Measurements from ENCODE around the gene ACTL10. TPM values are rescaled to one million over a fixed set of nuclear protein-coding genes. Genes with fewer than 3 reads are reported as not detected.

The ACTL10 gene
- total RNA-seq, 1 experiment from 2014 or later, result 3.2 TPM

DNA sequence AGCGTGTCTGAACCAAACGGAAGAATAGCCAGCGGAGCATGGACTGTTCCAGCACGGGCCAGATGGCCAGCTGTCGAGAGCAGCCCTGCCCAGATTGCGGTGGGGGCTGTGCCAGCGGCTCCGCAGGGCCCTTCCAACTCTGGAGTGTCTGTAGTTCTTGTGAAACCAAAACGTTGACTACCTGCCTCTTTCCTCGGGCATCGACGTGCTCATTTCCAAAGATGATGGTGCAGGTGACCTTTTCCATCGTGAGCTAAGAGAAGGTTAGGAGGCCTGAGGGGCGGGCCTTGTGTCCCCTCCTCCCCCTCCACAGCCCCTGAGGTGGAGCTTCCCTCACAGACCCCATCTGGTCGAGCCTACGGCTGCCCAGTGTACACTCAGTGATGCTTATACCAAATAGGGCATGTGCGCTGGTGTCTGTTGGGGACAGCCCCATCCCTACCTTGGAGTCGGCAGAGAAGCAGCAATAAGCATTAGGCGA, 17.5 kb upstream of the ACTL10 start:
- Mint-ChIP-seq H3K9me3 (ENCODE audit: unreplicated experiment) (no peaks in the 10 kb centered on the region), H3K4me1 (ENCODE audit: insufficient read depth, unreplicated experiment) (peaks cover 10% of the 10 kb centered on the region), H3K4me3 (ENCODE audit: unreplicated experiment) (no peak overlapping the region), H3K36me3 (ENCODE audit: insufficient read depth, unreplicated experiment) (peaks cover 35% of the 10 kb centered on the region), H3K27me3 (ENCODE audit: insufficient read depth, unreplicated experiment) (no peaks in the 10 kb centered on the region), H3K27ac (ENCODE audit: low read depth, unreplicated experiment) (no peak overlapping the region)
- DNase-seq (ENCODE audit: unreplicated experiment), result no peak
- intact Hi-C loops (cut with micrococcal nuclease), result no loop called here
- BruUV-seq (replicated peaks), result no TSS peak
- CTCF ChIA-PET, result interaction anchor here (1.0 to 1.9 kb wide), 7 partner anchors 13 to 419 kb away, joined by 3 to 10 read pairs (median 4); partner anchors contain the start of gene C20orf144
- POLR2A ChIA-PET, result interaction anchor here (3.8 kb wide), 1 partner anchor 14 kb away, joined by 13 read pairs; no protein-coding TSS in a partner anchor
- TF ChIP-seq, protein P1, sequence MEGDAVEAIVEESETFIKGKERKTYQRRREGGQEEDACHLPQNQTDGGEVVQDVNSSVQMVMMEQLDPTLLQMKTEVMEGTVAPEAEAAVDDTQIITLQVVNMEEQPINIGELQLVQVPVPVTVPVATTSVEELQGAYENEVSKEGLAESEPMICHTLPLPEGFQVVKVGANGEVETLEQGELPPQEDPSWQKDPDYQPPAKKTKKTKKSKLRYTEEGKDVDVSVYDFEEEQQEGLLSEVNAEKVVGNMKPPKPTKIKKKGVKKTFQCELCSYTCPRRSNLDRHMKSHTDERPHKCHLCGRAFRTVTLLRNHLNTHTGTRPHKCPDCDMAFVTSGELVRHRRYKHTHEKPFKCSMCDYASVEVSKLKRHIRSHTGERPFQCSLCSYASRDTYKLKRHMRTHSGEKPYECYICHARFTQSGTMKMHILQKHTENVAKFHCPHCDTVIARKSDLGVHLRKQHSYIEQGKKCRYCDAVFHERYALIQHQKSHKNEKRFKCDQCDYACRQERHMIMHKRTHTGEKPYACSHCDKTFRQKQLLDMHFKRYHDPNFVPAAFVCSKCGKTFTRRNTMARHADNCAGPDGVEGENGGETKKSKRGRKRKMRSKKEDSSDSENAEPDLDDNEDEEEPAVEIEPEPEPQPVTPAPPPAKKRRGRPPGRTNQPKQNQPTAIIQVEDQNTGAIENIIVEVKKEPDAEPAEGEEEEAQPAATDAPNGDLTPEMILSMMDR (IDR thresholded peaks at IDR 0.05; ENCODE audit: unreplicated experiment), result no peak

DNA sequence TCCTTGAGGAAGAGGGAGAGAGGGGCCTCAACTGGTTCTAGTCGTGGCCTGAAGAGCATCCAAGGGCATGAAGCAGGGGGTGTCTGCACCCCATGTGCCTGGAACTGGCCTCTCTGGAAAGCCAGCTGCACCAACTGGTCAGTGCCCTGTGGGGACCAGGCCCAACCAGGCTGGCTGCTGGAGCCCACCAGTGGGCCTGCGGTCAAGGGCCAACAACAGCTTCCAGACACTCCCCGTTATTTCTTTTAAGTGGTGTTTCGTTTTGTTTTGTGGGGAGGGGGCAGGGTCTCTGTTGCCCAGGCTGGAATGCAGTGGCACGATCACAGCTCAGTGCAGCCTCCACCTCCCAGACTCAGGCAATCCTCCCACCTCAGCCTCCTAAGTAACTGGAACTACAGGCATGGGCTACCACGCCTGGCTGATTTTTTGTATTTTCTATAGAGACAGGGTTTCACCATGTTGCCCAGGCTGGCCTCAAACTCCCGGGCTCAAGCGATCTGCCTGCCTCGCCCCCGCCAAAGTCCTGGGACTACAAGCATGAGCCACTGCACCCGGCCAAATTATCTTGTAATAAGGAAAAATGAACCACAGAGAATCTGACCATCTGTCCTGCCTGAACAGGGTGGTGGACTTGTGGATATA, 16.5 kb upstream of the ACTL10 start:
- no TSS peak for BruUV-seq (replicated peaks)
- Mint-ChIP-seq H3K27ac (ENCODE audit: low read depth, unreplicated experiment) (no peak overlapping the region), H3K4me3 (ENCODE audit: unreplicated experiment) (no peak overlapping the region), H3K4me1 (ENCODE audit: insufficient read depth, unreplicated experiment) (peaks cover 10% of the 10 kb centered on the region), H3K9me3 (ENCODE audit: unreplicated experiment) (no peaks in the 10 kb centered on the region), H3K27me3 (ENCODE audit: insufficient read depth, unreplicated experiment) (no peaks in the 10 kb centered on the region), H3K36me3 (ENCODE audit: insufficient read depth, unreplicated experiment) (peaks cover 33% of the 10 kb centered on the region)
- TF ChIP-seq, protein P1 (IDR thresholded peaks at IDR 0.05; ENCODE audit: unreplicated experiment), result no peak
- intact Hi-C loops (cut with micrococcal nuclease), result no loop called here
- ChIA-PET POLR2A (interaction anchor here (0.9 to 3.8 kb wide), 2 partner anchors 13 to 16 kb away, joined by 3 to 13 read pairs; partner anchors contain the start of gene ACTL10), CTCF (interaction anchor here (0.9 to 5.6 kb wide), 5 partner anchors 12 to 193 kb away, joined by 3 to 28 read pairs (median 3); partner anchors contain the start of genes ACTL10 and C20orf144)
- no peak for DNase-seq (ENCODE audit: unreplicated experiment)

DNA sequence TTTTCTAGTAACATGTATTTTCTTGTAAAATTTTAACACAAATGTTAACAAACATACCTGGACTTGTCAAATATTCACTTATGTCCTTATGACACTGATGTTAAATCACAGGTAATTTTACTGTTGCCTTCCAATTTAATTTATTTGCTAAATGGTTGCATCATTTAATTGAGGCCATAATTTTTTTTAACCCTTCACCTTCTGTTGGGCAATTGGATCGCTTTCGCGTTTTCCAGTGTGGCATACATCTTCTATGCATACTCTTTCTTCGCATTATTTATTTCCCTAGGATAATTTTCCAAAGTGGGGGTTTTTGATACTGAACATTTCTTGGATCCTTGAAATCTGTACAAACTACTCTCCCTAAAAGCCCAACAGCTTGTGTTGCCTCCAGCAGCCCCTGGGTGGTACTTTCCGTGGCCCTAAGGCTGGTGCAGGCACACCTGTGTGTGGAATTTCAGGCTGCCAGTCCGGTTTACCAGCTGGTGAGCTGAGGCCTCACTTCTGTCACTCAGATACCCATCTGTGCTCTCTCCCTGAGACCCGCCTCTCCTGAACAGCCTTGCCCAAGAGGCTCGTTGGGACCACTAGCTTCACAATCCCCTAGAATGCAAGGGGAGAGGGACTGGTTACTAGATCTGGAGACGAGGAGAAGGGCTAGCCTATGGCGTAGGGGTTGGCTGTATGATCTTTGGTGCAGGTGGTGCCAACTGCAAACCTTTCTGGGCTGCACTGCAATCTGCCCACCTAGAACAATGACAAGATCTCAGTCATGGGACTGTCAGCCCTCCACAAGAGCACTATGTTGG, 15.8 kb upstream of the ACTL10 start:
- no peak for DNase-seq (ENCODE audit: unreplicated experiment)
- Mint-ChIP-seq H3K4me1 (ENCODE audit: insufficient read depth, unreplicated experiment) (peaks cover 10% of the 10 kb centered on the region), H3K27ac (ENCODE audit: low read depth, unreplicated experiment) (no peak overlapping the region), H3K9me3 (ENCODE audit: unreplicated experiment) (no peaks in the 10 kb centered on the region), H3K36me3 (ENCODE audit: insufficient read depth, unreplicated experiment) (peaks cover 32% of the 10 kb centered on the region), H3K4me3 (ENCODE audit: unreplicated experiment) (no peak overlapping the region), H3K27me3 (ENCODE audit: insufficient read depth, unreplicated experiment) (no peaks in the 10 kb centered on the region)
- POLR2A ChIA-PET, result interaction anchor here (0.7 to 1.0 kb wide), 4 partner anchors 13 to 705 kb away, joined by 3 to 4 read pairs (median 4); no protein-coding TSS in a partner anchor
- intact Hi-C loops (cut with micrococcal nuclease), result no loop called here
- CTCF ChIA-PET, result interaction anchor here (0.7 to 5.6 kb wide), 6 partner anchors 12 to 194 kb away, joined by 3 to 28 read pairs (median 4); partner anchors contain the start of gene ACTL10
- no TSS peak for BruUV-seq (replicated peaks)
- TF ChIP-seq, protein P1 (IDR thresholded peaks at IDR 0.05; ENCODE audit: unreplicated experiment), result no peak
